ENCODE data around the gene DNAJB11. TPM values are rescaled to one million over a fixed set of nuclear protein-coding genes. Genes with fewer than 3 reads are reported as not detected.
A peak's percentile ranks its signal among the peaks of the same experiment; 100 is the strongest.
"Not testable (repeated sequence)": the region's sequence is repeated elsewhere in the genome, so short reads cannot be mapped to it uniquely, and the experiment has no call there.

DNAJB11 gene
- total and polyA plus RNA-seq, 2 experiments from 2014 or later: 65.9 to 102 TPM

GRCh38 chr3:186580785-186581184 is 10.3 kb downstream of the DNAJB11 start:
- no peaks in the 10 kb centered on the region for H3K79me2 ChIP-seq (ENCODE audit: insufficient read depth)
- no peaks in the 10 kb centered on the region for H3K9me3 ChIP-seq (ENCODE audit: low read depth)
- H3K4me3 ChIP-seq: no peak overlapping the region
- H2AFZ ChIP-seq: no peak overlapping the region
- no peaks in the 10 kb centered on the region for H3K27me3 ChIP-seq (replicated peaks; ENCODE audit: insufficient read depth)
- WGBS, 2 experiments (ENCODE audit: low coverage in 1 of 2, low lambda C conversion rate in 2 of 2, missing lambda C conversion rate in 2 of 2): 84 to 85% methylated on average over 3 of the region's 3 CpGs
- H3K36me3 ChIP-seq (ENCODE audit: low read depth): peaks cover 73% of the 10 kb centered on the region
- H4K20me1 ChIP-seq (ENCODE audit: insufficient read depth): no peaks in the 10 kb centered on the region
- no peak for DNase-seq
- in situ Hi-C loops (cut with MboI): no loop called here
- H3K4me1 ChIP-seq (ENCODE audit: insufficient read depth): peaks cover 6% of the 10 kb centered on the region; the same call in 1 of the 2 replicates
- H3K27ac ChIP-seq: no peak overlapping the region
- peaks cover 24% of the 10 kb centered on the region for H3F3A ChIP-seq (ENCODE audit: insufficient read depth)
- TF ChIP-seq EZH2phosphoT487 (IDR thresholded peaks at IDR 0.05; ENCODE audit: insufficient read depth, low read depth) (no peak), EZH2 (IDR thresholded peaks at IDR 0.05; ENCODE audit: insufficient read depth, poor library complexity, severe bottlenecking) (no peak)
- H3K4me2 ChIP-seq (ENCODE audit: unreplicated experiment): no peak overlapping the region
- H3K9me2 ChIP-seq (ENCODE audit: insufficient read depth): no peaks in the 10 kb centered on the region
- H3K9ac ChIP-seq: no peak overlapping the region

GRCh38 chr3:186582541-186582940 is 12.0 kb downstream of the DNAJB11 start:
- Histone ChIP-seq H3K27me3 (replicated peaks; ENCODE audit: insufficient read depth) (no peaks in the 10 kb centered on the region), H3K9me2 (ENCODE audit: insufficient read depth) (no peaks in the 10 kb centered on the region), H3K9me3 (ENCODE audit: low read depth) (no peaks in the 10 kb centered on the region), H3K9ac (no peak overlapping the region), H3K4me1 (ENCODE audit: insufficient read depth) (peaks cover 6% of the 10 kb centered on the region; the same call in 1 of the 2 replicates), H3K36me3 (ENCODE audit: low read depth) (peaks cover 60% of the 10 kb centered on the region), H4K20me1 (ENCODE audit: insufficient read depth) (no peaks in the 10 kb centered on the region), H3K4me2 (ENCODE audit: unreplicated experiment) (no peak overlapping the region), H3K27ac (no peak overlapping the region), H3F3A (ENCODE audit: insufficient read depth) (peaks cover 24% of the 10 kb centered on the region), H2AFZ (no peak overlapping the region), H3K4me3 (no peak overlapping the region), H3K79me2 (ENCODE audit: insufficient read depth) (no peaks in the 10 kb centered on the region)
- no peak for DNase-seq
- 88 to 92% methylated on average over 6 of the region's 6 CpGs for WGBS, 2 experiments (ENCODE audit: low coverage in 1 of 2, low lambda C conversion rate in 2 of 2, missing lambda C conversion rate in 2 of 2)
- no peak for TF ChIP-seq EZH2 (IDR thresholded peaks at IDR 0.05; ENCODE audit: insufficient read depth, poor library complexity, severe bottlenecking)
- no peak for TF ChIP-seq EZH2phosphoT487 (IDR thresholded peaks at IDR 0.05; ENCODE audit: insufficient read depth, low read depth)
- in situ Hi-C loops (cut with MboI): no loop called here

GRCh38 chr3:186583831-186584230 is 13.3 kb downstream of the DNAJB11 start:
- H2AFZ ChIP-seq: no peak overlapping the region
- WGBS, 2 experiments (ENCODE audit: low coverage in 1 of 2, low lambda C conversion rate in 2 of 2, missing lambda C conversion rate in 2 of 2): 43 to 44% methylated on average over 5 of the region's 5 CpGs
- no peak overlapping the region for H3K9ac ChIP-seq
- no peak overlapping the region for H3K4me3 ChIP-seq
- TF ChIP-seq EZH2 (IDR thresholded peaks at IDR 0.05; ENCODE audit: insufficient read depth, poor library complexity, severe bottlenecking) (no peak), EZH2phosphoT487 (IDR thresholded peaks at IDR 0.05; ENCODE audit: insufficient read depth, low read depth) (no peak)
- H3K27ac ChIP-seq: no peak overlapping the region
- H3K27me3 ChIP-seq (replicated peaks; ENCODE audit: insufficient read depth): no peaks in the 10 kb centered on the region
- in situ Hi-C loops (cut with MboI): no loop called here
- H3K36me3 ChIP-seq (ENCODE audit: low read depth): peaks cover 48% of the 10 kb centered on the region
- H3K9me3 ChIP-seq (ENCODE audit: low read depth): no peaks in the 10 kb centered on the region
- H3K79me2 ChIP-seq (ENCODE audit: insufficient read depth): no peaks in the 10 kb centered on the region
- H3K4me1 ChIP-seq (ENCODE audit: insufficient read depth): peaks cover 6% of the 10 kb centered on the region; the same call in 1 of the 2 replicates
- H3K4me2 ChIP-seq (ENCODE audit: unreplicated experiment): no peak overlapping the region
- H3K9me2 ChIP-seq (ENCODE audit: insufficient read depth): no peaks in the 10 kb centered on the region
- H4K20me1 ChIP-seq (ENCODE audit: insufficient read depth): no peaks in the 10 kb centered on the region
- DNase-seq: peak; percentile 70
- peaks cover 30% of the 10 kb centered on the region for H3F3A ChIP-seq (ENCODE audit: insufficient read depth)

- WGBS, 2 experiments (ENCODE audit: low coverage in 1 of 2, low lambda C conversion rate in 2 of 2, missing lambda C conversion rate in 2 of 2): 86 to 94% methylated on average over 8 to 9 of the region's 9 CpGs
Observed at GRCh38 chr3:186586245-186586644, 15.7 kb downstream of the DNAJB11 start.

GRCh38 chr3:186587183-186587582 is 16.7 kb downstream of the DNAJB11 start:
- TF ChIP-seq EZH2 (IDR thresholded peaks at IDR 0.05; ENCODE audit: insufficient read depth, poor library complexity, severe bottlenecking) (no peak), EZH2phosphoT487 (IDR thresholded peaks at IDR 0.05; ENCODE audit: insufficient read depth, low read depth) (no peak)
- Histone ChIP-seq H3K27ac (no peak overlapping the region), H3K4me3 (no peak overlapping the region), H2AFZ (no peak overlapping the region), H4K20me1 (ENCODE audit: insufficient read depth) (no peaks in the 10 kb centered on the region), H3K9me2 (ENCODE audit: insufficient read depth) (no peaks in the 10 kb centered on the region), H3K4me1 (ENCODE audit: insufficient read depth) (peaks cover 14% of the 10 kb centered on the region; the same call in 1 of the 2 replicates), H3K79me2 (ENCODE audit: insufficient read depth) (no peaks in the 10 kb centered on the region), H3K4me2 (ENCODE audit: unreplicated experiment) (no peak overlapping the region), H3K27me3 (replicated peaks; ENCODE audit: insufficient read depth) (no peaks in the 10 kb centered on the region), H3K36me3 (ENCODE audit: low read depth) (peaks cover 34% of the 10 kb centered on the region), H3K9me3 (ENCODE audit: low read depth) (no peaks in the 10 kb centered on the region), H3K9ac (no peak overlapping the region), H3F3A (ENCODE audit: insufficient read depth) (peaks cover 41% of the 10 kb centered on the region)
- in situ Hi-C loops (cut with MboI): no loop called here
- DNase-seq: no peak

More at GRCh38 chr3:186586245-186586644, 15.7 kb downstream of the DNAJB11 start:
- Histone ChIP-seq H3K4me1 (ENCODE audit: insufficient read depth) (peaks cover 14% of the 10 kb centered on the region; the same call in 1 of the 2 replicates), H3K36me3 (ENCODE audit: low read depth) (peaks cover 37% of the 10 kb centered on the region), H3F3A (ENCODE audit: insufficient read depth) (peaks cover 43% of the 10 kb centered on the region)
- H2AFZ ChIP-seq; H3K9me3 ChIP-seq (ENCODE audit: low read depth); H3K27me3 ChIP-seq (replicated peaks; ENCODE audit: insufficient read depth); H3K9ac ChIP-seq; H3K27ac ChIP-seq; H3K4me3 ChIP-seq; H3K79me2 ChIP-seq (ENCODE audit: insufficient read depth); DNase-seq; in situ Hi-C loops (cut with MboI); H3K9me2 ChIP-seq (ENCODE audit: insufficient read depth); H4K20me1 ChIP-seq (ENCODE audit: insufficient read depth); H3K4me2 ChIP-seq (ENCODE audit: unreplicated experiment): not testable (repeated sequence)

Data from GM23248 (cell line).